ENCODE measurements around the gene FDX1.

The FDX1 gene

GRCh38 chr11:110454609-110455008 is 24.9 kb downstream of the FDX1 start:
- no peak for TF ChIP-seq CTCF (IDR thresholded peaks at IDR 0.05; ENCODE audit: low read depth, low read length, missing control alignments)
- no peak overlapping the region for H3K4me3 ChIP-seq (ENCODE audit: low read depth, low read length)
- no peak overlapping the region for H3K27ac ChIP-seq
- no peak for DNase-seq
- H3K27me3 ChIP-seq (replicated peaks) = no peaks in the 10 kb centered on the region
- in situ Hi-C loops (cut with HindIII; ENCODE audit: low pct_ligation_motif_present, low sequenced_read_pairs) = no loop called here
- H3K36me3 ChIP-seq (replicated peaks) = peaks cover 4% of the 10 kb centered on the region

DNA sequence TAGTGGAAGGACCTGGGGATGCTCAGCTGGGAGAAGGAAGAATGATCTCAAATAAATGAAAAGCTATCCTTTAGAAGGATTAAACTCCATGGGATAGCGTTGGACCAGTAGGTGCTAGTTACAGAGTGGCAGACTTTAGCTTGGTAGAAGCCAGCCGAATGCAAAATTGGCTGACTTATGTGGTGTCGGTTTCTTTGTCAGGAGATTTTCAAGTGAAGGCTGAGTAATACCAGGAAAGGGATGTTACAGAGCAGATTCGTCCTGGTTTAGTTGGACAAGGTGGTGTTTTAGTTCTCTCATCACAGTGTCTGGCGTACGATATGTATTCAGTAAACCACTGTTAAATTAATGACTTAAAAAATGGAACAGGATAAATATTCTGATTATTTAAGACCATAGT is 26.0 kb downstream of the FDX1 start:
- peaks cover 4% of the 10 kb centered on the region for H3K36me3 ChIP-seq (replicated peaks)
- H3K27ac ChIP-seq = no peak overlapping the region
- TF ChIP-seq CTCF (IDR thresholded peaks at IDR 0.05; ENCODE audit: low read depth, low read length, missing control alignments) = no peak
- no peak for DNase-seq
- no peak overlapping the region for H3K4me3 ChIP-seq (ENCODE audit: low read depth, low read length)
- no peaks in the 10 kb centered on the region for H3K27me3 ChIP-seq (replicated peaks)
- in situ Hi-C loops (cut with HindIII; ENCODE audit: low pct_ligation_motif_present, low sequenced_read_pairs) = no loop called here

GRCh38 chr11:110463153-110463552 is 33.4 kb downstream of the FDX1 start:
- no peak overlapping the region for H3K27ac ChIP-seq
- in situ Hi-C loops (cut with HindIII; ENCODE audit: low pct_ligation_motif_present, low sequenced_read_pairs) = no loop called here
- TF ChIP-seq CTCF (IDR thresholded peaks at IDR 0.05; ENCODE audit: low read depth, low read length, missing control alignments) = peak; percentile 74
- peaks cover 4% of the 10 kb centered on the region for H3K36me3 ChIP-seq (replicated peaks)
- H3K4me3 ChIP-seq (ENCODE audit: low read depth, low read length) = no peak overlapping the region
- peak; percentile 53 for DNase-seq
- H3K27me3 ChIP-seq (replicated peaks) = no peaks in the 10 kb centered on the region

DNA sequence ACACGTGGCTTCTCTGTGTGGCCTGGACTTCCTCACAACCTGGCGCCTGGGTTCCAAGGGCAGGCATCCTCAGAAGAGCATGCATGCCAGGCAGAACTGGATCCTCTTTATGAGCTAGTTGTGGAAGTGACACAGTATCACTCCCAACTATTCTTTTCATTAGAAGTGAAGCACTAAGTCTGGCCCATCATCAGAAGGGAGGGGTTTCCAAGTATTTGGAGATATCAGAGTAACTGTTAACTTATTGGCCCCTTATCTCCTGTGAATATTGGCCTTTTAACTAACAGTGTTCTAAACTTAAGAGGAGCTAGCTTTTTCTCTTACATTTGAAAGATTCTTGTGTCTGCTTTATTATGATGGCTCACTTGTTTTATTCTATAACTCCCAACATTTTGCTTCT is 35.5 kb downstream of the FDX1 start:
- in situ Hi-C loops (cut with HindIII; ENCODE audit: low pct_ligation_motif_present, low sequenced_read_pairs) = no loop called here
- no peak for TF ChIP-seq CTCF (IDR thresholded peaks at IDR 0.05; ENCODE audit: low read depth, low read length, missing control alignments)
- H3K36me3 ChIP-seq (replicated peaks) = no peaks in the 10 kb centered on the region
- no peak for DNase-seq
- H3K4me3 ChIP-seq (ENCODE audit: low read depth, low read length) = no peak overlapping the region
- H3K27me3 ChIP-seq (replicated peaks) = no peaks in the 10 kb centered on the region
- H3K27ac ChIP-seq = no peak overlapping the region

GRCh38 chr11:110467556-110467955 is 37.8 kb downstream of the FDX1 start:
- DNase-seq = no peak
- H3K36me3 ChIP-seq (replicated peaks) = no peaks in the 10 kb centered on the region
- H3K27me3 ChIP-seq (replicated peaks) = no peaks in the 10 kb centered on the region
- H3K4me3 ChIP-seq (ENCODE audit: low read depth, low read length) = no peak overlapping the region
- no peak overlapping the region for H3K27ac ChIP-seq
- in situ Hi-C loops (cut with HindIII; ENCODE audit: low pct_ligation_motif_present, low sequenced_read_pairs) = no loop called here
- no peak for TF ChIP-seq CTCF (IDR thresholded peaks at IDR 0.05; ENCODE audit: low read depth, low read length, missing control alignments)

- Histone ChIP-seq H3K27me3 (replicated peaks) (no peaks in the 10 kb centered on the region), H3K27ac (no peak overlapping the region), H3K36me3 (replicated peaks) (no peaks in the 10 kb centered on the region), H3K4me3 (ENCODE audit: low read depth, low read length) (no peak overlapping the region)
- no peak for TF ChIP-seq CTCF (IDR thresholded peaks at IDR 0.05; ENCODE audit: low read depth, low read length, missing control alignments)
- DNase-seq = no peak
- in situ Hi-C loops (cut with HindIII; ENCODE audit: low pct_ligation_motif_present, low sequenced_read_pairs) = no loop called here
Observed at GRCh38 chr11:110468121-110468520, 38.4 kb downstream of the FDX1 start.
